HG03280 (cell line): Measurements from ENCODE around the gene PAWR.
"Not testable (repeated sequence)": the region's sequence is repeated elsewhere in the genome, so short reads cannot be mapped to it uniquely, and the experiment has no call there.

ENCODE experiments used
- ATAC-seq: cut with Tn5 transposase; IDR thresholded peaks from one replicate; pipeline ENCODE4 v1.9.1; 2021; ENCODE audit warnings: mild to moderate bottlenecking, moderate library complexity; ENCODE audit not compliant: unreplicated experiment

PAWR gene

GRCh38 chr12:79687711-79688260 lies 3.0 kb downstream of the PAWR start:
- ATAC-seq = no peak

GRCh38 chr12:79686171-79686570 lies 4.6 kb downstream of the PAWR start:
- no peak for ATAC-seq

GRCh38 chr12:79685068-79685467 lies 5.7 kb downstream of the PAWR start:
- no peak for ATAC-seq

- not testable (repeated sequence) for ATAC-seq
Measured at GRCh38 chr12:79684338-79684737, 6.4 kb downstream of the PAWR start.

- ATAC-seq = no peak
Measured at GRCh38 chr12:79682593-79682992, 8.2 kb downstream of the PAWR start.

GRCh38 chr12:79681008-79681590 lies 9.7 kb downstream of the PAWR start:
- no peak for ATAC-seq

GRCh38 chr12:79680051-79680450 lies 10.7 kb downstream of the PAWR start:
- no peak for ATAC-seq

- ATAC-seq = no peak
Measured at GRCh38 chr12:79678306-79678705, 12.5 kb downstream of the PAWR start.

GRCh38 chr12:79677672-79678071 lies 13.1 kb downstream of the PAWR start:
- ATAC-seq = no peak

GRCh38 chr12:79676579-79676978 lies 14.2 kb downstream of the PAWR start:
- ATAC-seq = no peak

- ATAC-seq = no peak
Measured at GRCh38 chr12:79674629-79675028, 16.1 kb downstream of the PAWR start.

GRCh38 chr12:79673354-79673753 lies 17.4 kb downstream of the PAWR start:
- no peak for ATAC-seq

- no peak for ATAC-seq
Measured at GRCh38 chr12:79668113-79668512, 22.7 kb downstream of the PAWR start.

- ATAC-seq = no peak
Measured at GRCh38 chr12:79665212-79665887, 25.4 kb downstream of the PAWR start.

GRCh38 chr12:79664518-79664917 lies 26.2 kb downstream of the PAWR start:
- ATAC-seq = no peak

- ATAC-seq = no peak
Measured at GRCh38 chr12:79662046-79662811, 28.5 kb downstream of the PAWR start.

- ATAC-seq = no peak
Measured at GRCh38 chr12:79661629-79662028, 29.1 kb downstream of the PAWR start.

GRCh38 chr12:79659961-79660431 lies 30.8 kb downstream of the PAWR start:
- no peak for ATAC-seq

- ATAC-seq = no peak
Measured at GRCh38 chr12:79658221-79658620, 32.5 kb downstream of the PAWR start.

GRCh38 chr12:79657136-79657535 lies 33.6 kb downstream of the PAWR start:
- ATAC-seq = no peak

- ATAC-seq = no peak
Measured at GRCh38 chr12:79655036-79655435, 35.7 kb downstream of the PAWR start.

- no peak for ATAC-seq
Measured at GRCh38 chr12:79652521-79652920, 38.2 kb downstream of the PAWR start.
